Stomach (tissue), 4 donors: ENCODE data around the gene CDC42.

Experiments used
- CTCF ChIP-seq, 7 experiments: fragments of 450-650 bp in 4 of 7; fragments of 200-600 bp in 3 of 7; sonication (generic) in 3 of 7; IDR thresholded peaks; one replicate each; pipeline ENCODE4 v1.5.1; 2016 to 2019; ENCODE audit warnings: antibody characterized with exemption in 7 of 7, control low read depth in 2 of 7, mild to moderate bottlenecking in 1 of 7
- POLR2AphosphoS5 ChIP-seq, 3 donors: sonication (generic); formaldehyde crosslinking; IDR thresholded peaks; one replicate each; pipeline ENCODE4 v1.6.1; 2016; ENCODE audit warnings: antibody characterized with exemption in 3 of 3

DNA sequence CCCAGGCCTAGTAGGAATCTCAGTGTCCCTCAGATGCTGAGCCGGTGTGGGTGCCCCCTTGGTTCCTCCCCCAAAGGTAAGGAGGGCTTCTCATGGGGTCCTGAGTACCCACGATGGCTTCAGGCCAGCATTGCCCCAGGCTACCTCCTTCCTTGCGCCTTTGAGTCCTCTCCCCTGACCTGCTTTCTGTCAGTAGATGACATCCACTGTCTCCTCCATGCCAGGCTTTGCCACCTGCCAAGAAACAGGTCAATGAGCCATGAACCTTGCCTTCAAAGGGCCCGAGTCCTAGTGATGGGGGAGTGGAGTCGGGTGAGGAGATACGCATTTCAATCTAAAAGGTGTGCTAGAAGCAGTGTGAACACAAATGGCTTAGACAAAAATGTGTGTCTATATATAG is 74.7 kb downstream of the CDC42 start:
- no peak for TF ChIP-seq CTCF (IDR thresholded peaks at IDR 0.05)
- TF ChIP-seq POLR2AphosphoS5 (IDR thresholded peaks at IDR 0.05) = no peak
